Tibial nerve (tissue), 4 donors: ENCODE results near the gene SERINC5.

Experiments
- EP300 ChIP-seq, 2 donors: sonication (generic); formaldehyde crosslinking; IDR thresholded peaks; one replicate each; pipeline ENCODE4 v1.6.1; 2017; ENCODE audit warnings: antibody characterized with exemption in 2 of 2, mild to moderate bottlenecking in 1 of 2
- POLR2A ChIP-seq, 2 donors: fragments of 450-650 bp; IDR thresholded peaks; one replicate each; pipeline ENCODE4 v1.6.1; 2017; ENCODE audit warnings: antibody characterized with exemption in 2 of 2, mild to moderate bottlenecking in 2 of 2, moderate library complexity in 2 of 2
- TF ChIP-seq, protein P1 (sequence below), 5 experiments: fragments of 200-600 bp in 3 of 5; fragments of 450-650 bp in 2 of 5; sonication (generic) in 3 of 5; IDR thresholded peaks; one replicate each; pipeline ENCODE4 v1.5.1; 2016 to 2019; ENCODE audit warnings: antibody characterized with exemption in 5 of 5, mild to moderate bottlenecking in 3 of 5, moderate library complexity in 2 of 5

DNA sequence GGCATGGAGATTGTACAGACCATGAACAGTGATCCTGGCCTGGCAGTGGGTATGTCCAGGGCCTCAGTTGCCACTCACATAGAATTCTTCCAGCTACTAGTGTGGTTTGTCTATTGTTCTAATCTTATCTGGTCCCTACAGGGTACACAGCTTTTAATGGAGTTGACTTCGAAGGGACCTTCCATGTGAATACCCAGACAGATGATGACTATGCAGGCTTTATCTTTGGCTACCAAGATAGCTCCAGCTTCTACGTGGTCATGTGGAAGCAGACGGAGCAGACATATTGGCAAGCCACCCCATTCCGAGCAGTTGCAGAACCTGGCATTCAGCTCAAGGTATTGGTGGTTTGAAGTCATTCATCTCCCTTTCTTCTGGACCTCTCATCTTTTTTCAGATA, 176.9 kb downstream of the SERINC5 start:
- TF ChIP-seq, protein P1, sequence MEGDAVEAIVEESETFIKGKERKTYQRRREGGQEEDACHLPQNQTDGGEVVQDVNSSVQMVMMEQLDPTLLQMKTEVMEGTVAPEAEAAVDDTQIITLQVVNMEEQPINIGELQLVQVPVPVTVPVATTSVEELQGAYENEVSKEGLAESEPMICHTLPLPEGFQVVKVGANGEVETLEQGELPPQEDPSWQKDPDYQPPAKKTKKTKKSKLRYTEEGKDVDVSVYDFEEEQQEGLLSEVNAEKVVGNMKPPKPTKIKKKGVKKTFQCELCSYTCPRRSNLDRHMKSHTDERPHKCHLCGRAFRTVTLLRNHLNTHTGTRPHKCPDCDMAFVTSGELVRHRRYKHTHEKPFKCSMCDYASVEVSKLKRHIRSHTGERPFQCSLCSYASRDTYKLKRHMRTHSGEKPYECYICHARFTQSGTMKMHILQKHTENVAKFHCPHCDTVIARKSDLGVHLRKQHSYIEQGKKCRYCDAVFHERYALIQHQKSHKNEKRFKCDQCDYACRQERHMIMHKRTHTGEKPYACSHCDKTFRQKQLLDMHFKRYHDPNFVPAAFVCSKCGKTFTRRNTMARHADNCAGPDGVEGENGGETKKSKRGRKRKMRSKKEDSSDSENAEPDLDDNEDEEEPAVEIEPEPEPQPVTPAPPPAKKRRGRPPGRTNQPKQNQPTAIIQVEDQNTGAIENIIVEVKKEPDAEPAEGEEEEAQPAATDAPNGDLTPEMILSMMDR (IDR thresholded peaks at IDR 0.05) = no peak
- TF ChIP-seq POLR2A (IDR thresholded peaks at IDR 0.05) (no peak), EP300 (IDR thresholded peaks at IDR 0.05) (no peak)
